Peyer's patch (tissue), 4 donors: ENCODE data around the gene RAB11FIP4.

Experiments used
- CTCF ChIP-seq, 6 experiments: fragments of 450-650 bp in 4 of 6; fragments of 200-600 bp in 2 of 6; sonication (generic) in 1 of 6; IDR thresholded peaks; one replicate each; pipeline ENCODE4 v1.5.1; 2017 to 2019; ENCODE audit warnings: antibody characterized with exemption in 6 of 6, mild to moderate bottlenecking in 3 of 6, moderate library complexity in 1 of 6
- POLR2A ChIP-seq, 2 donors: fragments of 450-650 bp; IDR thresholded peaks; one replicate each; pipeline ENCODE4 v1.5.1; 2017; ENCODE audit warnings: antibody characterized with exemption in 2 of 2, mild to moderate bottlenecking in 2 of 2, moderate library complexity in 2 of 2

- TF ChIP-seq CTCF (IDR thresholded peaks at IDR 0.05) (peak in 2 of 6 experiments; percentile 22 to 24), POLR2A (IDR thresholded peaks at IDR 0.05) (no peak)
Measured at GRCh38 chr17:31488982-31489294, 97.5 kb downstream of the RAB11FIP4 start.
